ENCODE data around the gene VWC2L.

VWC2L gene

GRCh38 chr2:214533541-214533940, 122.7 kb downstream of the VWC2L start:
- H3K4me3 ChIP-seq (replicated peaks; ENCODE audit: insufficient read depth, low read length), result no peak overlapping the region
- no peaks in the 10 kb centered on the region for H3K27me3 ChIP-seq (ENCODE audit: insufficient read depth, poor library complexity, severe bottlenecking)
- H3K27ac ChIP-seq (replicated peaks), result no peak overlapping the region
- no peak for DNase-seq (ENCODE audit: low read depth in 1 of 2, low spot score in 1 of 2)
- TF ChIP-seq GABPA (IDR thresholded peaks at IDR 0.05; ENCODE audit: low read depth), result no peak
- TF ChIP-seq SPI1 (IDR thresholded peaks at IDR 0.05; ENCODE audit: borderline replicate concordance, low read depth), result no peak
- TF ChIP-seq CTCF (IDR thresholded peaks at IDR 0.05; ENCODE audit: insufficient read depth, low read length), result no peak
- TF ChIP-seq REST (IDR thresholded peaks at IDR 0.05; ENCODE audit: insufficient replicate concordance, low read depth), result no peak
- no peak for TF ChIP-seq POLR2AphosphoS5 (IDR thresholded peaks at IDR 0.05; ENCODE audit: low read depth)

GRCh38 chr2:214536625-214537024, 125.8 kb downstream of the VWC2L start:
- DNase-seq (ENCODE audit: low read depth in 1 of 2, low spot score in 1 of 2), result no peak
- no peak for TF ChIP-seq POLR2AphosphoS5 (IDR thresholded peaks at IDR 0.05; ENCODE audit: low read depth)
- TF ChIP-seq GABPA (IDR thresholded peaks at IDR 0.05; ENCODE audit: low read depth), result no peak
- no peak for TF ChIP-seq REST (IDR thresholded peaks at IDR 0.05; ENCODE audit: insufficient replicate concordance, low read depth)
- no peak for TF ChIP-seq CTCF (IDR thresholded peaks at IDR 0.05; ENCODE audit: insufficient read depth, low read length)
- TF ChIP-seq SPI1 (IDR thresholded peaks at IDR 0.05; ENCODE audit: borderline replicate concordance, low read depth), result no peak
- Histone ChIP-seq H3K27ac (replicated peaks) (no peak overlapping the region), H3K27me3 (ENCODE audit: insufficient read depth, poor library complexity, severe bottlenecking) (no peaks in the 10 kb centered on the region), H3K4me3 (replicated peaks; ENCODE audit: insufficient read depth, low read length) (no peak overlapping the region)

- H3K27me3 ChIP-seq (ENCODE audit: insufficient read depth, poor library complexity, severe bottlenecking), result no peaks in the 10 kb centered on the region
- no peak for TF ChIP-seq CTCF (IDR thresholded peaks at IDR 0.05; ENCODE audit: insufficient read depth, low read length)
Observed at GRCh38 chr2:214537929-214538328, 127.1 kb downstream of the VWC2L start.

GRCh38 chr2:214542295-214542694, 131.4 kb downstream of the VWC2L start:
- no peak overlapping the region for H3K4me3 ChIP-seq (replicated peaks; ENCODE audit: insufficient read depth, low read length)
- H3K27me3 ChIP-seq (ENCODE audit: insufficient read depth, poor library complexity, severe bottlenecking), result no peaks in the 10 kb centered on the region
- no peak overlapping the region for H3K27ac ChIP-seq (replicated peaks)
- TF ChIP-seq CTCF (IDR thresholded peaks at IDR 0.05; ENCODE audit: insufficient read depth, low read length) (no peak), POLR2AphosphoS5 (IDR thresholded peaks at IDR 0.05; ENCODE audit: low read depth) (no peak), GABPA (IDR thresholded peaks at IDR 0.05; ENCODE audit: low read depth) (no peak), SPI1 (IDR thresholded peaks at IDR 0.05; ENCODE audit: borderline replicate concordance, low read depth) (no peak), REST (IDR thresholded peaks at IDR 0.05; ENCODE audit: insufficient replicate concordance, low read depth) (no peak)
- no peak for DNase-seq (ENCODE audit: low read depth in 1 of 2, low spot score in 1 of 2)

More at GRCh38 chr2:214537929-214538328, 127.1 kb downstream of the VWC2L start:
- no peak overlapping the region for H3K27ac ChIP-seq (replicated peaks)
- no peak for DNase-seq (ENCODE audit: low read depth in 1 of 2, low spot score in 1 of 2)
- no peak overlapping the region for H3K4me3 ChIP-seq (replicated peaks; ENCODE audit: insufficient read depth, low read length)

All from HL-60 (cell line).